GM23338 (cell line): ENCODE data around the gene IPO5. TPM values are rescaled to one million over a fixed set of nuclear protein-coding genes. Genes with fewer than 3 reads are reported as not detected.

Source experiments
- ATAC-seq: fragments of 200-7000 bp; cut with Tn5 transposase; 3 replicates; pipeline ENCODE4 v1.9.1; 2020
- DNase-seq: peaks from one replicate; pipeline ENCODE4 v3.0.0-alpha.2; 2015; ENCODE audit warnings: low spot score
- H2AFZ ChIP-seq: fragments of 200-600 bp; sonication (generic); 2 replicates; pipeline ENCODE4 v1.8.0; 2016; ENCODE audit warnings: antibody characterized with exemption, mild to moderate bottlenecking, moderate library complexity
- H3F3A ChIP-seq: fragments of 200-600 bp; sonication (generic); replicated peaks from 2 replicates; pipeline ENCODE4 v1.8.0; 2017; ENCODE audit warnings: antibody characterized with exemption, mixed run types, low read depth
- H3K27ac ChIP-seq: fragments of 200-600 bp; sonication (generic); 2 replicates; pipeline ENCODE4 v1.6.1; 2016; ENCODE audit warnings: low read depth
- H3K27me3 ChIP-seq: fragments of 200-600 bp; sonication (generic); 2 replicates; pipeline ENCODE4 v1.8.0; 2016; ENCODE audit warnings: mild to moderate bottlenecking, mixed run types, moderate library complexity; ENCODE audit not compliant: insufficient read depth
- H3K36me3 ChIP-seq: fragments of 200-600 bp; sonication (generic); 2 replicates; pipeline ENCODE4 v1.8.0; 2016; ENCODE audit warnings: mild to moderate bottlenecking; ENCODE audit not compliant: insufficient read depth
- H3K4me1 ChIP-seq: fragments of 200-600 bp; sonication (generic); 2 replicates; pipeline ENCODE4 v1.8.0; 2016; ENCODE audit warnings: mild to moderate bottlenecking, moderate library complexity; ENCODE audit not compliant: insufficient read depth
- H3K4me2 ChIP-seq: fragments of 200-600 bp; sonication (generic); 2 replicates; pipeline ENCODE4 v1.7.1; 2017; ENCODE audit warnings: mixed run types
- H3K4me3 ChIP-seq: fragments of 200-600 bp; sonication (generic); 2 replicates; pipeline ENCODE4 v1.6.1; 2016; ENCODE audit warnings: mixed run types
- H3K79me2 ChIP-seq: fragments of 200-600 bp; sonication (generic); replicated peaks from 2 replicates; pipeline ENCODE4 v1.8.0; 2017; ENCODE audit warnings: mild to moderate bottlenecking; ENCODE audit not compliant: insufficient read depth
- H3K9me2 ChIP-seq: fragments of 200-600 bp; sonication (generic); 2 replicates; pipeline ENCODE4 v1.8.0; 2017; ENCODE audit not compliant: insufficient read depth
- H4K20me1 ChIP-seq: fragments of 200-600 bp; sonication (generic); replicated peaks from 2 replicates; pipeline ENCODE4 v1.8.0; 2017; ENCODE audit warnings: mild to moderate bottlenecking; ENCODE audit not compliant: insufficient read depth
- H3K27ac Mint-ChIP-seq: 2 replicates; pipeline ENCODE4 v1.8.0; 2020; ENCODE audit warnings: inconsistent platforms, mild to moderate bottlenecking, moderate library complexity, mixed read lengths
- H3K27me3 Mint-ChIP-seq: 3 replicates; pipeline ENCODE4 v1.8.0; 2022; ENCODE audit warnings: low read depth, mild to moderate bottlenecking, moderate library complexity, mixed read lengths, inconsistent platforms; ENCODE audit not compliant: insufficient read depth, poor library complexity
- H3K36me3 Mint-ChIP-seq: 3 replicates; pipeline ENCODE4 v1.8.0; 2021; ENCODE audit warnings: low read depth, mild to moderate bottlenecking, inconsistent platforms, moderate library complexity, mixed read lengths
- H3K4me1 Mint-ChIP-seq: 3 replicates; pipeline ENCODE4 v1.8.0; 2020; ENCODE audit warnings: mild to moderate bottlenecking, inconsistent platforms, mixed read lengths
- H3K4me3 Mint-ChIP-seq: 3 replicates; pipeline ENCODE4 v1.8.0; 2021; ENCODE audit warnings: moderate library complexity, mild to moderate bottlenecking, inconsistent platforms, mixed read lengths
- H3K9me3 Mint-ChIP-seq: 3 replicates; pipeline ENCODE4 v1.8.0; 2020; ENCODE audit warnings: moderate library complexity, mild to moderate bottlenecking, inconsistent platforms, mixed read lengths
- CREB1 ChIP-seq: fragments of 250-450 bp; sonication (Bioruptor Pico); IDR thresholded peaks from 2 replicates; pipeline ENCODE4 v1.5.0; 2020; ENCODE audit warnings: low read depth, mild to moderate bottlenecking, moderate library complexity
- EZH2 ChIP-seq: fragments of 200-600 bp; sonication (generic); IDR thresholded peaks from one replicate; pipeline ENCODE4 v1.8.0; 2017; ENCODE audit warnings: antibody characterized with exemption, mild to moderate bottlenecking, low read depth; ENCODE audit not compliant: unreplicated experiment
- JUNB ChIP-seq: IDR thresholded peaks from one replicate; pipeline ENCODE4 v1.6.1; 2016; ENCODE audit warnings: antibody characterized with exemption; ENCODE audit not compliant: unreplicated experiment
- NANOG ChIP-seq: IDR thresholded peaks from 2 replicates; pipeline ENCODE4 v1.6.1; 2016; ENCODE audit warnings: antibody characterized with exemption, borderline replicate concordance
- POLR2AphosphoS5 ChIP-seq: IDR thresholded peaks from 2 replicates; pipeline ENCODE4 v1.6.1; 2016; ENCODE audit warnings: antibody characterized with exemption, low read depth
- STAT1 ChIP-seq: IDR thresholded peaks from one replicate; pipeline ENCODE4 v1.6.1; 2016; ENCODE audit warnings: antibody characterized with exemption; ENCODE audit not compliant: unreplicated experiment
- ZNF114 ChIP-seq: fragments of 250-450 bp; sonication (Bioruptor Pico); IDR thresholded peaks from 2 replicates; pipeline ENCODE4 v1.5.0; 2020; ENCODE audit warnings: mild to moderate bottlenecking, moderate library complexity
- ZNF331 ChIP-seq: fragments of 250-450 bp; sonication (Bioruptor Pico); IDR thresholded peaks from 2 replicates; pipeline ENCODE4 v1.5.0; 2020; ENCODE audit warnings: low read depth, mild to moderate bottlenecking, moderate library complexity
- polyA plus RNA-seq: library from polyadenylated mRNA; unstranded; fragments of >200 nt; fragmentation: Nextera tagmentation; extraction: Ambion mirVana; gene quantifications from 2 replicates; pipeline ENCODE4 v1.2.1, GENCODE V29; 2016
- total RNA-seq: library from RNA; depleted of rRNA; stranded (reverse); fragments of >200 nt; shearing (Covaris generic); gene quantifications from 2 replicates; pipeline ENCODE4 v1.2.3, GENCODE V29; 2014
- TF ChIP-seq, protein P1 (sequence below), 2 experiments: fragments of 200-600 bp in 1 of 2; sonication (generic) in 1 of 2; conservative IDR thresholded peaks; 2 replicates each; pipeline versions ENCODE4 v1.5.1 to v1.6.1; 2016 to 2017; ENCODE audit warnings: antibody characterized with exemption in 2 of 2, low read depth in 2 of 2, mild to moderate bottlenecking in 2 of 2, moderate library complexity in 1 of 2
- TF ChIP-seq, protein P2 (sequence below): IDR thresholded peaks from 2 replicates; pipeline ENCODE4 v1.6.1; 2016; ENCODE audit warnings: antibody characterized with exemption
- TF ChIP-seq, protein P3 (sequence below): IDR thresholded peaks from one replicate; pipeline ENCODE4 v1.6.1; 2018; ENCODE audit warnings: antibody characterized with exemption; ENCODE audit not compliant: unreplicated experiment

IPO5 gene
- total and polyA plus RNA-seq, 2 experiments from 2014 or later = 124 to 353 TPM

DNA sequence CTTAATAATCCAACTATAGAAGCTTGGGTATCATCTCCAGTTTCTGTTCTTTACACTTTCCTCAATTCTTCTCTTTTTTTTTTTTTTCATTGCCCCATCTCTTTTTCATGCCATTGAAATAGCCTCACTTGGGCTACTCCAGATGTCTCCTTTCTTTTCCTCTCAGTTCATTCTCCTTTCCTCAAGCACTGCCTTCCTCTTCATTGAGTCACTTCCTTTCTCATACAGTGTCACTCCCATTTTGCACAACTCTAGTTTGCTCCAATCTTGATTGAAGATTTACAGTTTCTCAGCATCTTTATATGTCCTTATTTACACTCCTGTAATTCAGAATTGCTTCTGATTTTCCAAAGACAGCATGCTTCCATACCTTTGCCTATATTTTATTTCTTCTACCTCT lies 61.3 kb downstream of the IPO5 start:
- H3K9me2 ChIP-seq = no peaks in the 10 kb centered on the region
- no peak overlapping the region for H3K27ac ChIP-seq
- no peaks in the 10 kb centered on the region for H3K79me2 ChIP-seq
- no peak overlapping the region for H3K4me2 ChIP-seq
- ATAC-seq (no peak), DNase-seq (no peak)
- H4K20me1 ChIP-seq = peaks cover 43% of the 10 kb centered on the region
- Mint-ChIP-seq H3K4me1 (peaks cover 13% of the 10 kb centered on the region; the same call in 2 of the 3 replicates), H3K9me3 (no peaks in the 10 kb centered on the region), H3K4me3 (no peak overlapping the region), H3K27ac (no peak overlapping the region), H3K27me3 (peaks cover 7% of the 10 kb centered on the region), H3K36me3 (peaks cover 94% of the 10 kb centered on the region)
- peaks cover 95% of the 10 kb centered on the region for H3K36me3 ChIP-seq
- H3K4me3 ChIP-seq = no peak overlapping the region
- H3F3A ChIP-seq = 0 out of 2 replicates have a peak, but pooled peaks cover 8% of the 10 kb centered on the region
- H3K27me3 ChIP-seq = no peaks in the 10 kb centered on the region
- no peak for TF ChIP-seq STAT1
- TF ChIP-seq ZNF114 (CRISPR knock-in tag) = no peak
- TF ChIP-seq CREB1 (CRISPR knock-in tag) = no peak
- no peak for TF ChIP-seq EZH2
- TF ChIP-seq ZNF331 (CRISPR knock-in tag) = no peak
- no peak for TF ChIP-seq NANOG
- TF ChIP-seq JUNB = no peak
- TF ChIP-seq, protein P1, sequence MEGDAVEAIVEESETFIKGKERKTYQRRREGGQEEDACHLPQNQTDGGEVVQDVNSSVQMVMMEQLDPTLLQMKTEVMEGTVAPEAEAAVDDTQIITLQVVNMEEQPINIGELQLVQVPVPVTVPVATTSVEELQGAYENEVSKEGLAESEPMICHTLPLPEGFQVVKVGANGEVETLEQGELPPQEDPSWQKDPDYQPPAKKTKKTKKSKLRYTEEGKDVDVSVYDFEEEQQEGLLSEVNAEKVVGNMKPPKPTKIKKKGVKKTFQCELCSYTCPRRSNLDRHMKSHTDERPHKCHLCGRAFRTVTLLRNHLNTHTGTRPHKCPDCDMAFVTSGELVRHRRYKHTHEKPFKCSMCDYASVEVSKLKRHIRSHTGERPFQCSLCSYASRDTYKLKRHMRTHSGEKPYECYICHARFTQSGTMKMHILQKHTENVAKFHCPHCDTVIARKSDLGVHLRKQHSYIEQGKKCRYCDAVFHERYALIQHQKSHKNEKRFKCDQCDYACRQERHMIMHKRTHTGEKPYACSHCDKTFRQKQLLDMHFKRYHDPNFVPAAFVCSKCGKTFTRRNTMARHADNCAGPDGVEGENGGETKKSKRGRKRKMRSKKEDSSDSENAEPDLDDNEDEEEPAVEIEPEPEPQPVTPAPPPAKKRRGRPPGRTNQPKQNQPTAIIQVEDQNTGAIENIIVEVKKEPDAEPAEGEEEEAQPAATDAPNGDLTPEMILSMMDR (conservative IDR thresholded peaks at IDR 0.05; ENCODE audit: low read depth in 2 of 2) = no peak
- TF ChIP-seq, protein P2, sequence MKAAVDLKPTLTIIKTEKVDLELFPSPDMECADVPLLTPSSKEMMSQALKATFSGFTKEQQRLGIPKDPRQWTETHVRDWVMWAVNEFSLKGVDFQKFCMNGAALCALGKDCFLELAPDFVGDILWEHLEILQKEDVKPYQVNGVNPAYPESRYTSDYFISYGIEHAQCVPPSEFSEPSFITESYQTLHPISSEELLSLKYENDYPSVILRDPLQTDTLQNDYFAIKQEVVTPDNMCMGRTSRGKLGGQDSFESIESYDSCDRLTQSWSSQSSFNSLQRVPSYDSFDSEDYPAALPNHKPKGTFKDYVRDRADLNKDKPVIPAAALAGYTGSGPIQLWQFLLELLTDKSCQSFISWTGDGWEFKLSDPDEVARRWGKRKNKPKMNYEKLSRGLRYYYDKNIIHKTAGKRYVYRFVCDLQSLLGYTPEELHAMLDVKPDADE = no peak
- no peak for TF ChIP-seq POLR2AphosphoS5
- TF ChIP-seq, protein P3, sequence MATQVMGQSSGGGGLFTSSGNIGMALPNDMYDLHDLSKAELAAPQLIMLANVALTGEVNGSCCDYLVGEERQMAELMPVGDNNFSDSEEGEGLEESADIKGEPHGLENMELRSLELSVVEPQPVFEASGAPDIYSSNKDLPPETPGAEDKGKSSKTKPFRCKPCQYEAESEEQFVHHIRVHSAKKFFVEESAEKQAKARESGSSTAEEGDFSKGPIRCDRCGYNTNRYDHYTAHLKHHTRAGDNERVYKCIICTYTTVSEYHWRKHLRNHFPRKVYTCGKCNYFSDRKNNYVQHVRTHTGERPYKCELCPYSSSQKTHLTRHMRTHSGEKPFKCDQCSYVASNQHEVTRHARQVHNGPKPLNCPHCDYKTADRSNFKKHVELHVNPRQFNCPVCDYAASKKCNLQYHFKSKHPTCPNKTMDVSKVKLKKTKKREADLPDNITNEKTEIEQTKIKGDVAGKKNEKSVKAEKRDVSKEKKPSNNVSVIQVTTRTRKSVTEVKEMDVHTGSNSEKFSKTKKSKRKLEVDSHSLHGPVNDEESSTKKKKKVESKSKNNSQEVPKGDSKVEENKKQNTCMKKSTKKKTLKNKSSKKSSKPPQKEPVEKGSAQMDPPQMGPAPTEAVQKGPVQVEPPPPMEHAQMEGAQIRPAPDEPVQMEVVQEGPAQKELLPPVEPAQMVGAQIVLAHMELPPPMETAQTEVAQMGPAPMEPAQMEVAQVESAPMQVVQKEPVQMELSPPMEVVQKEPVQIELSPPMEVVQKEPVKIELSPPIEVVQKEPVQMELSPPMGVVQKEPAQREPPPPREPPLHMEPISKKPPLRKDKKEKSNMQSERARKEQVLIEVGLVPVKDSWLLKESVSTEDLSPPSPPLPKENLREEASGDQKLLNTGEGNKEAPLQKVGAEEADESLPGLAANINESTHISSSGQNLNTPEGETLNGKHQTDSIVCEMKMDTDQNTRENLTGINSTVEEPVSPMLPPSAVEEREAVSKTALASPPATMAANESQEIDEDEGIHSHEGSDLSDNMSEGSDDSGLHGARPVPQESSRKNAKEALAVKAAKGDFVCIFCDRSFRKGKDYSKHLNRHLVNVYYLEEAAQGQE = no peak
- H2AFZ ChIP-seq = no peak overlapping the region
- H3K4me1 ChIP-seq = no peaks in the 10 kb centered on the region
